ENCODE results near the gene WDR41. TPM values are rescaled to one million over a fixed set of nuclear protein-coding genes. Genes with fewer than 3 reads are reported as not detected.
"Not testable (repeated sequence)": the region's sequence is repeated elsewhere in the genome, so short reads cannot be mapped to it uniquely, and the experiment has no call there.

WDR41 gene
- total RNA-seq, 1 experiment from 2014 or later: 85.1 TPM

DNA sequence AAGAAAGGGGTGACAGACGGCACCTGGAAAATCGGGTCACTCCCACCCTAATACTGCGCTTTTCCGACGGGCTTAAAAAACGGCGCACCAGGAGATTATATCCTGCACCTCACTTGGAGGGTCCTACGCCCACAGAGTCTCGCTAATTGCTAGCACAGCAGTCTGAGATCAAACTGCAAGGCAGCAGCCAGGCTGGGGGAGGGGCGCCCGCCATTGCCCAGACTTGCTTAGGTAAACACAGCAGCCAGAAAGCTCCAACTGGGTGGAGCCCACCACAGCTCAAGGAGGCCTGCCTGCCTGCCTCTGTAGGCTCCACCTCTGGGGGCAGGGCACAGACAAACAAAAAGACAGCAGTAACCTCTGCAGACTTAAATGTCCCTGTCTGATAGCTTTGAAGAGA, 17.1 kb downstream of the WDR41 start:
- not testable (repeated sequence) for H3K9me3 ChIP-seq (replicated peaks); H3K4me3 ChIP-seq; H3K27me3 ChIP-seq; H3K27ac ChIP-seq; H3K36me3 ChIP-seq; H3K4me1 ChIP-seq; DNase-seq

DNA sequence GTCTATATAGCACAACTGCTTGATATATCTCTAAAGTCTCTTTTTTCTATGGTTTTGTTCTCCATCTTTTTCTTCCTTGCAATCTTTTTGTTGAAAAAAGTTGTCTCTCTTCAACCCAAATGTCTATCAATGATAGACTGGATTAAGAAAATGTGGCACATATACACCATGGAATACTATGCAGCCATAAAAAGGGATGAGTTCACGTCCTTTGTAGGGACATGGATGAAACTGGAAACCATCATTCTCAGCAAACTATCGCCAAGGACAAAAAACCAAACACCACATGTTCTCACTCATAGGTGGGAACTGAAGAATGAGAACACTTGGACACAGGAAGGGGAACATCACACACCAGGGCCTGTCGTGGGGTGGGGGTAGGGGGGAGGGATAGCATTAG, 23.2 kb downstream of the WDR41 start:
- not testable (repeated sequence) for H3K27me3 ChIP-seq; H3K4me3 ChIP-seq; H3K9me3 ChIP-seq (replicated peaks); DNase-seq; H3K4me1 ChIP-seq; H3K27ac ChIP-seq; H3K36me3 ChIP-seq

DNA sequence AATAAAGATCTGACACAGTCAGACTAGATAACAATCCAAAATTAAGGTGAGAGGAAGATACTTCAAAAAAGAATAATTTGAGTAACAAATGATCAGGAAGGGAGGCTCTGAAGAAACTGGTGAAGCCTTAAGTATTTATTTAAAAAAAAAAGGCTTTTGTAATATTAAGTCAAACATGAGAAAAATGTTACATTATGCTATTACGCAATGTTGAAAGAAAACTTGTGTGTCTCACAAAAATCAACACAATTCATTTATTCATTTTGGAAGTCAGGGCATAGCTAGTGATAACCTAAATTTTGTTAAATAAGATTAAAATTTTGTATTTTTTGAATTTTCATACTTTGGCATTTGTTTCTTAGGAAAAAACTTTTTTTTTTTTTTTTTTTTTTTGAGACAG, 28.2 kb downstream of the WDR41 start:
- Histone ChIP-seq H3K9me3 (replicated peaks) (no peaks in the 10 kb centered on the region), H3K27me3 (no peaks in the 10 kb centered on the region), H3K27ac (no peak overlapping the region), H3K4me1 (no peaks in the 10 kb centered on the region; the same call in 1 of the 2 replicates), H3K4me3 (no peak overlapping the region), H3K36me3 (peaks cover 2% of the 10 kb centered on the region; the same call in 1 of the 2 replicates)
- DNase-seq: no peak

DNA sequence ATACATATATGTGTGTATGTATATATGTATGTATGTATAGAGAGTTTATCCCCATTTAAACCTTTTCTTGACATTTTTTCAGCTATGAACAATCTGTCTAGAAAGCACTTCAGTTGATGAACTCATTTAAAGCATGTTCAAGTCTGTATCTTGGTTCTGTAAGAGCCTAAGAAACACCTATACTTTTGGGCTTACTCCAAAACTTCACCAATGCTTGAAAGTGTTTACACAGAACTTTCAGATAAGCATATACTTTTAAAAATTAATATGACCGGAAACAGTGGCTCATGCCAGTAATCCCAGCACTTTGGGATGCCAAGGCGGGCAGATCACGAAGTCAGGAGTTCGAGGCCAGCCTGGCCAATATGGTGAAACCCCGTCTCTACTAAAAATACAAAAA, 30.8 kb downstream of the WDR41 start:
- H3K4me3 ChIP-seq: no peak overlapping the region
- no peaks in the 10 kb centered on the region for H3K9me3 ChIP-seq (replicated peaks)
- peaks cover under 1% of the 10 kb centered on the region for H3K36me3 ChIP-seq
- H3K4me1 ChIP-seq: no peaks in the 10 kb centered on the region; the same call in 1 of the 2 replicates
- H3K27ac ChIP-seq: no peak overlapping the region
- no peak for DNase-seq
- H3K27me3 ChIP-seq: no peaks in the 10 kb centered on the region

DNA sequence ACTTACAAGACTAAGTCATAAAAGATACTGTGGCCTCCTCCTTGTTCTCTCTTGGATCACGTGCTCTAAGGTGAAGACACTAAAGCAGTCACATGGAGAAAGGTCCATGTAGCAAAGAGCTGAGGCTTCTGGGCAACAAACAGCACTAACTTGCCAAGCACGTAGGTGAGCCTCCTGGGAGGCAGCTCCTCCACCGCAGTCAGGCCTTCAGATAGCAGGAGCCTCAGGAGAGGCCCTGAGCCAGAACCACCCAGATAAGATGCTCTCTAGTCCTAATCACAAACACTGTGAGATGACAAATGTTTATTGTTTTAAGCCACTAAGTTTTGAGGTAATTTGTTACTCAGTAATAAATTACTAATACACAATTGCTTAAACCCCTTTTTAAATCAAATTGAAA, 38.0 kb downstream of the WDR41 start:
- peaks cover 4% of the 10 kb centered on the region; the same call in 1 of the 2 replicates for H3K36me3 ChIP-seq

DNA sequence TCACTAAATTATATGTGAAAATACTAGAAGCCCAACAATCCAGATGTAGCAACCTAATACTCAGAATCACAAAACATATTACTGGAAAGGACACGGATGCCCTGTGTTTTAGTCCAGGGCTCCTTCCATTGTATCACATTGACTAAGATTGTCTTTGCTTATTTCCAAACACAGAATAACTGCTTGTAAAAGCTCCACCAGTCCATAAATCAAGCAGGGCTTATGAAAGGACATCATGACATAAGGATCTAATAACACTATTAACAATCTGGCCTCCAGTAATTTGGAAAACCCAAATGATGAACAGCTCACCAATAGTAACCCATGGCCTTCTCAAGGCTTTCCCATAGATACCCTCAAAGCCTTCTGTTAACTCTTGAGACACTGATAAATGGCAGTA, 39.8 kb downstream of the WDR41 start:
- Histone ChIP-seq H3K4me3 (no peak overlapping the region), H3K36me3 (peaks cover 13% of the 10 kb centered on the region), H3K27me3 (no peaks in the 10 kb centered on the region), H3K4me1 (no peaks in the 10 kb centered on the region), H3K27ac (no peak overlapping the region), H3K9me3 (replicated peaks) (no peaks in the 10 kb centered on the region)
- no peak for DNase-seq

More for the DNA sequence above, 38.0 kb downstream of the WDR41 start:
- H3K4me1 ChIP-seq: no peaks in the 10 kb centered on the region
- DNase-seq: no peak
- no peaks in the 10 kb centered on the region for H3K27me3 ChIP-seq
- no peak overlapping the region for H3K4me3 ChIP-seq
- no peak overlapping the region for H3K27ac ChIP-seq
- H3K9me3 ChIP-seq (replicated peaks): no peaks in the 10 kb centered on the region

DNA sequence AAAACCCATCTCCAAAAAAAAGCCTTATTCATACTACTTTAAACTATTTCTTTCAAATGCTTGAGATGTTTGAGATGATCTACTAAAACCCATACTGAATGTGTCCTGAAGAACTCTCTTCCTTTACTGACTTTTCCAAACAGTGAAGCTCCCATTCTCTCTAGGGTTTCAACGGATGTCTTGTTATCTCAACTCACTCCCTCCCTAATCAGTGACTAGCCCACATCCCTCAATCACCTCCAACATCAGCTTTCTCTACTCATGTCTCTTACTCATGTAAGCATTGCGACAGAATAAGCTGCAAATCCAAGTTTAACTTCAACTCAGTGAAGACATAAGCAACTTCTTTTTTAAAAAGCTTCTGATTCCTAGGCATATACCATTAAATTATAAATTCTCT, 42.1 kb downstream of the WDR41 start:
- Histone ChIP-seq H3K27me3 (no peaks in the 10 kb centered on the region), H3K36me3 (peaks cover 15% of the 10 kb centered on the region; the same call in 1 of the 2 replicates), H3K27ac (no peak overlapping the region), H3K4me1 (no peaks in the 10 kb centered on the region), H3K4me3 (no peak overlapping the region), H3K9me3 (replicated peaks) (no peaks in the 10 kb centered on the region)
- DNase-seq: no peak

DNA sequence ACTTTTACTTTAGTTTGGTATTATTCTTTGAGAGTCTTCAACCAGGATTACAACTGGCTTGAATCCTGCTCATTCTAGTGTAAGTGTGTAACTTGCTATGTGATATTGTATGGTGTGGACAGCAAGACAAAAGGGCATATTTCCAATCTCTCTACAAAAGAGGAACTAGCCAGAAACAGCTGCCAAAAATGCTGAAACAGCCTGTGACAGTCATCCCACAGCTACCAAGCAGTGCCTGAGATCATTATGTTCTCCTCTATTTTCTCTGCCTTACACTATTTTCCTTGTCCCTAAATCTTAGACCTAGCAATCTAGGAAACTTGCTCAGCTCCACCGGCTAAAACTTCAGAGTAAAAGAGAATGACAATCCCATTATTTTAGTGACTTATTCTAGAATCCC, 42.8 kb downstream of the WDR41 start:
- no peaks in the 10 kb centered on the region for H3K9me3 ChIP-seq (replicated peaks)
- H3K27me3 ChIP-seq: no peaks in the 10 kb centered on the region
- no peak overlapping the region for H3K27ac ChIP-seq
- H3K36me3 ChIP-seq: peaks cover 19% of the 10 kb centered on the region; the same call in 1 of the 2 replicates
- no peak overlapping the region for H3K4me3 ChIP-seq
- H3K4me1 ChIP-seq: no peaks in the 10 kb centered on the region
- DNase-seq: no peak

DNA sequence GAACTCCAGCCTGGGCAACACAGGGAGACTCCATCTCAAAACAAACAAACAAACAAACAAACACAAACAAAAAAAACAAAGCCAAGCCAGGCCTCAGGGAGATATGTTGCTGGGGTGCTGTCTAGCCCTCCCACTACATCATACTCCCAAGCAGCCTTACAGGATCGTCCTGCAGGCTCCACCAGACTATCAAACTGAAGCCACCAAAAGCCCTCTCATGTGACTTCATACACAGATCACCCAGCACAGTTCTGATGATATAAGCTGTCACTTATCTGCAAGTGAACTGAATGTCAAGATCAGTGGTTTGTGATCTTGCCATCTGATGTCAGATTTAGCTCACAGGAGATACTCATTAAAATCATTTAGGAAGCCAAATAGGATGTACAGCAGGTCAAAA, 43.3 kb downstream of the WDR41 start:
- Histone ChIP-seq H3K36me3 (peaks cover 21% of the 10 kb centered on the region; the same call in 1 of the 2 replicates), H3K4me3 (no peak overlapping the region), H3K27ac (no peak overlapping the region), H3K27me3 (no peaks in the 10 kb centered on the region), H3K9me3 (replicated peaks) (no peaks in the 10 kb centered on the region), H3K4me1 (no peaks in the 10 kb centered on the region)
- no peak for DNase-seq

DNA sequence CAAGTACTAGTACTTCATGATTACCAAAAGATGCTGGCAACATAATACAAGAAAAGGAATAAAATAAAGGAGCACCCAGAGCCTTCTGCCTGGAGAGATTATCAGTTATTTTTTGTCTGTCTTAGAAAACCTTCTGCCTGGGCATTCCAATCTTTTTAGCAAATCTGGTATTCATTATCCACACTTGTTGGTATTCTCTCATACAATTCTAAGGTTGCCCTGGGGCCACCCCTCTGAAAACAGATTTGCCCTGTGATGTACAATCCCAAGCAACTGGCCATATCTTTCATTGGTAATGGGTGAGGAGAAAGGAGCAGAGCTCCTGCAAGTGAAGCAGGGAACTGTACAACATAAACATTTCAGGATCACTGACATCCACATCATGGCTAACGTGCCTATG, 47.8 kb downstream of the WDR41 start:
- DNase-seq: no peak
- Histone ChIP-seq H3K27me3 (no peaks in the 10 kb centered on the region), H3K4me1 (no peaks in the 10 kb centered on the region), H3K9me3 (replicated peaks) (no peaks in the 10 kb centered on the region), H3K27ac (no peak overlapping the region), H3K4me3 (no peak overlapping the region), H3K36me3 (peaks cover 30% of the 10 kb centered on the region)

DNA sequence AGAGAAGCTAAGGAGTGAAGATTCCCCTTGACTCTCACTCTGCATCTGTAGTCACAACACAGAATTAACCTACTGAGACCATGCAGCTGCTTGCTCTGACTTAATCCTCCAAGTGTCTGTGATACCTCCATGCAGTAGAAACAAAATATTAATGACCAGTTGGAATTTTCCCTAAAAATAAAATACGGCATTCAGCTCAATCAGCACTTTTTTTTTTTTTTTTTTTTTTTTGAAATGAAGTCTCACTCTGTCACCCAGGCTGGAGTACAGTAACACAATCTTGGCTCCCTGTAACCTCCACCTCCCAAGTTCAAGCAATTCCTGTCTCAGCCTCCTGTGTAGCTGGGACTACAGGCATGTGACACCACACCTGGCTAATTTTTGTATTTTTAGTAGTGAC, 48.4 kb downstream of the WDR41 start:
- DNase-seq: no peak
- Histone ChIP-seq H3K27me3 (no peaks in the 10 kb centered on the region), H3K9me3 (replicated peaks) (no peaks in the 10 kb centered on the region), H3K27ac (no peak overlapping the region), H3K4me3 (no peak overlapping the region), H3K36me3 (peaks cover 30% of the 10 kb centered on the region), H3K4me1 (no peaks in the 10 kb centered on the region)

DNA sequence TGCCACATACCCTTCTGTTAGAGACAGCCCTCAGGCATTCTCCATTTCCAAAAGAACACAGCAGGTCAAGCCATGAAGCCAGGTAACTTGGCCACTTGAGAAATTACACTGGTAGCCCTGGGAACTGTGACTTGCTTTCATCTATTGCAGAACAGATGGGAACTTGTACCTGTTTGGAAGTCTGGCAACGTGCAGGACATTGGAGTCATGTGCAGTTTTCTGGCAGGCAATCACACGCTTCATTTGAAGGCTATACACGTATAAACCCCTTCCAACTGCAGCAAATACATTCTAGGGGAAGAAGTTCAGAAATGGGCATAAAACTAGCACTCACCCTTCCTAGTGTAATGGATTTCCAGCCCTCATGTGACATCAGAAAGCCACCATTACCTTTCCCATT, 54.0 kb downstream of the WDR41 start:
- no peak for DNase-seq
- H3K9me3 ChIP-seq (replicated peaks): no peaks in the 10 kb centered on the region
- no peaks in the 10 kb centered on the region for H3K27me3 ChIP-seq
- H3K27ac ChIP-seq: no peak overlapping the region
- H3K4me3 ChIP-seq: no peak overlapping the region
- peaks cover 14% of the 10 kb centered on the region for H3K36me3 ChIP-seq
- H3K4me1 ChIP-seq: no peaks in the 10 kb centered on the region

DNA sequence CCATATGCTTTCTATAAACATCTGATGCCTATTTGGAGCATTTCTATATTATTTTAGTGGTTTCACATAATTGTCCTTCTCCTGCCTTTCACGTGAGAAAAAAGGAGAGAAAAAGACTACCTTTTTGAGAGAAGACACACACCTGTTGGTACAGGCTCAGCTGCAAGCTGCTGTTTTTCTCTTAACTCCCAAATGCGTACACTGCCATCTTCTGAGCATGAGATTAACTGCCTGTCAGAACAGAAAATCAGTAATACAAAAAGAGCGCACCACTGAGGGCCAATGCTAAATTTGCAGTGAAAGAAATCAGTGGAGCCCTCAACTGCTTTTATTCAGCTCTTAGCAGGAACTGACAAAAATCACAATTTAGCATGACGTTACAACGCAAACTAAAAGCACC, 54.9 kb downstream of the WDR41 start:
- Histone ChIP-seq H3K27ac (no peak overlapping the region), H3K4me3 (no peak overlapping the region), H3K36me3 (peaks cover 21% of the 10 kb centered on the region), H3K4me1 (no peaks in the 10 kb centered on the region), H3K9me3 (replicated peaks) (no peaks in the 10 kb centered on the region), H3K27me3 (no peaks in the 10 kb centered on the region)
- DNase-seq: no peak

DNA sequence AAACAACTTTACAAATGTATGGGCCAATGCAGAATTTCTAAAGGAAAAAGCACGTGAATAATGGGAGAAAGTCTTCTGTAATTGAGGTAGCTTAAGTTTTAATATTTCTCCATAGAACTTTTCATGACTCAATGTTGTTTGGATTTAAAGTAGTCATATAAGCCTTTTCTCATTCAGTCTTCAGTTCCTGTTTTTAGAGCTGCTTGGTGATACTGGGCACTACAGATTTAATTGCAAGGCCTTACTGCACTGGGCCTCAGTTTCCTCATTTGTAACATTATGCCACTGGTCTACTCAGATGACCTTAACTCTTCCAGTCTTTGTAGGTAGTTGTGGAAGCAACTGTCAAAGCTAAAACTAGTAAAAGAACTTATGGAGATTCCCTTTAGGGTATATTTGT, 60.4 kb downstream of the WDR41 start:
- Histone ChIP-seq H3K27me3 (no peaks in the 10 kb centered on the region), H3K4me1 (no peaks in the 10 kb centered on the region), H3K9me3 (replicated peaks) (no peaks in the 10 kb centered on the region), H3K27ac (no peak overlapping the region), H3K36me3 (peaks cover 33% of the 10 kb centered on the region), H3K4me3 (no peak overlapping the region)
- DNase-seq: no peak

DNA sequence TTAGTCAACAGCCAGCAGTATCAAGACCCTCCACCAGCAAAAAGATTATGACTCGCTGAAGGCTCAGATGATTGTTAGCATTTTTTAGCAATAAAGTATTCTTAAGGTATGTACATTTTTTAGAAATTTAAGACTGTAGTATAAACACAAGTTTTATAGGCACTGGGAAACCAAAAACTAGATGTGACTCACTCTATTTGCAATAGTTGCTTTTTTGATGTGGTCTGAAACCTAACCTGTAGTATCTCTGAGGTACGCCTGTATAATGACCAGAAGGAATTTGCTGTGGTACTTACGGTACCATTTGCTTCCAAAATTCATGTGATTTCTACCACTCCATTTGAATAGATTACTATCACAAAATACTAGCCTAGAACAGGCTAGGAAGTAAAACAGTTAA, 60.8 kb downstream of the WDR41 start:
- Histone ChIP-seq H3K9me3 (replicated peaks) (no peaks in the 10 kb centered on the region), H3K27me3 (no peaks in the 10 kb centered on the region), H3K4me1 (no peaks in the 10 kb centered on the region), H3K36me3 (peaks cover 37% of the 10 kb centered on the region), H3K4me3 (no peak overlapping the region), H3K27ac (no peak overlapping the region)
- no peak for DNase-seq

DNA sequence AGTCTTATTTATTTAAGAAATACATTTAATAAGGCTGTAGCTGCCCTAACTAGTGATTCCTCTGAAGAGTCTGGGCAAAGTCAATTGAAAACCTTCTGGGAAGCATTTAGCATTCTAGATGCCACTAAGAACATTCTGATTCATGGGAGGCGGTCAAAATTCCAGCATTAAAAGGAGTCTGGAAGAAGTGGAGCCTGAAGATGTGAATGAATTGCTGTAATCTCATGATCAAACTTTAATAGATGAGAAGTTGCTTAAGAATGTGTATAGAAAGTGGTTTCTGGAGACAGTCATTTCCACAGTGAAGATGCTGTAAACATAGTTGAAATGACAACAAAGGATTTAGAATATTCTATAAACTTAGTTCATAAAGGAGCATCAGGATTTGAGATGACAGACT, 61.4 kb downstream of the WDR41 start:
- Histone ChIP-seq H3K4me1 (no peaks in the 10 kb centered on the region), H3K9me3 (replicated peaks) (no peaks in the 10 kb centered on the region), H3K4me3 (no peak overlapping the region), H3K36me3 (peaks cover 37% of the 10 kb centered on the region), H3K27me3 (no peaks in the 10 kb centered on the region), H3K27ac (no peak overlapping the region)
- DNase-seq: no peak

All from SJCRH30 (cell line).